ENCODE data around the gene KRTAP10-9.

The KRTAP10-9 gene

GRCh38 chr21:44666401-44667320 lies 39.8 kb downstream of the KRTAP10-9 start, which contains the start of gene KRTAP12-2:
Gene KRTAP12-2, minus strand, starts transcription at chr21:44666927. Its CDS starts 41 bp downstream, at chr21:44666886.
- ATAC-seq: no peak
- TF ChIP-seq ESRRG (CRISPR knock-in tag; IDR thresholded peaks at IDR 0.05) (no peak), TOX (CRISPR knock-in tag; IDR thresholded peaks at IDR 0.05; ENCODE audit: borderline replicate concordance) (no peak), BACH2 (CRISPR knock-in tag; IDR thresholded peaks at IDR 0.05; ENCODE audit: borderline replicate concordance) (no peak), ZFP30 (CRISPR knock-in tag; IDR thresholded peaks at IDR 0.05) (no peak), OSR1 (CRISPR knock-in tag; IDR thresholded peaks at IDR 0.05) (no peak), TCF4 (CRISPR knock-in tag; IDR thresholded peaks at IDR 0.05; ENCODE audit: borderline replicate concordance) (no peak), ZFP3 (CRISPR knock-in tag; IDR thresholded peaks at IDR 0.05) (no peak), ARNTL (CRISPR knock-in tag; IDR thresholded peaks at IDR 0.05; ENCODE audit: borderline replicate concordance, low read depth) (no peak), GLIS3 (CRISPR knock-in tag; IDR thresholded peaks at IDR 0.05) (no peak), CSDC2 (CRISPR knock-in tag; IDR thresholded peaks at IDR 0.05) (no peak), ZNF70 (CRISPR knock-in tag; IDR thresholded peaks at IDR 0.05) (no peak), POU6F1 (CRISPR knock-in tag; IDR thresholded peaks at IDR 0.05; ENCODE audit: borderline replicate concordance, low read depth) (no peak), ZC3H10 (CRISPR knock-in tag; IDR thresholded peaks at IDR 0.05) (no peak), CREB5 (CRISPR knock-in tag; IDR thresholded peaks at IDR 0.05; ENCODE audit: low read depth) (no peak), ZNF565 (CRISPR knock-in tag; conservative IDR thresholded peaks at IDR 0.05; ENCODE audit: low read depth) (no peak), RARB (CRISPR knock-in tag; IDR thresholded peaks at IDR 0.05) (no peak), CSRNP3 (CRISPR knock-in tag; IDR thresholded peaks at IDR 0.05) (no peak), TSHZ2 (CRISPR knock-in tag; IDR thresholded peaks at IDR 0.05) (no peak), SNAI2 (CRISPR knock-in tag; IDR thresholded peaks at IDR 0.05) (no peak), PATZ1 (CRISPR knock-in tag; IDR thresholded peaks at IDR 0.05; ENCODE audit: borderline replicate concordance) (no peak)

GRCh38 chr21:44667612-44668011 lies 40.7 kb downstream of the KRTAP10-9 start:
- TF ChIP-seq PPARA (CRISPR knock-in tag; IDR thresholded peaks at IDR 0.05; ENCODE audit: borderline replicate concordance) (no peak), ZFP3 (CRISPR knock-in tag; IDR thresholded peaks at IDR 0.05) (no peak), PATZ1 (CRISPR knock-in tag; IDR thresholded peaks at IDR 0.05; ENCODE audit: borderline replicate concordance) (no peak), ARNTL (CRISPR knock-in tag; IDR thresholded peaks at IDR 0.05; ENCODE audit: borderline replicate concordance, low read depth) (no peak)
- no peak for ATAC-seq

Measured in SK-N-SH treated with all-trans-retinoic acid at 6 μM for 48 hours (cell line).